T-cell (primary cell): ENCODE measurements around the gene IMP3. TPM values are rescaled to one million over a fixed set of nuclear protein-coding genes. Genes with fewer than 3 reads are reported as not detected.

Source experiments
- total RNA-seq, 35 experiments: library from RNA in 6 of 35; stranded (reverse) in 6 of 35; fragments of 120-200 nt in 1 of 35; gene quantifications; one replicate each; pipeline versions ENCODE4 v1.2.1 to v1.2.4 and lab custom pipeline; 2013 to 2026

IMP3 gene
- total RNA-seq, 5 donors from 2014 or later (not counting 1 experiment from before 2014, with no cell fraction given) = 39.6 to 86.6 (median 81.8) TPM

Other genes starting within 250 kb of the IMP3 start
- 100 to 1,000 TPM; 117 to 137 (median 136) TPM for gene SIN3A, start 188.5 kb downstream of the IMP3 start, total RNA-seq
- 10 to 100 TPM; 12.7 to 19.6 (median 16.3) TPM for gene PTPN9, start 60.9 kb downstream of the IMP3 start, total RNA-seq
- gene SNUPN, start 14.5 kb downstream of the IMP3 start, total RNA-seq = 10 to 100 TPM; 17.7 to 26.7 (median 20.8) TPM
- 1 to 10 TPM; 1.4 to 3.4 (median 2.5) TPM for gene SNX33, start 7.7 kb upstream of the IMP3 start, total RNA-seq
- gene CSPG4, start 72.6 kb upstream of the IMP3 start, total RNA-seq = under 1 TPM in 3 of 5 donors, not detected in 2; 0.06 to 0.07 (median 0.06) TPM
- gene UBE2Q2, start 203.2 kb upstream of the IMP3 start, total RNA-seq = 10 to 100 TPM; 28.6 to 40.9 (median 36.9) TPM